GM21717 (cell line): ENCODE measurements around the gene NFATC4.
"Not testable (repeated sequence)": the region's sequence is repeated elsewhere in the genome, so short reads cannot be mapped to it uniquely, and the experiment has no call there.

Experiments
- ATAC-seq: cut with Tn5 transposase; IDR thresholded peaks from one replicate; pipeline ENCODE4 v1.9.1; 2021; ENCODE audit warnings: mild to moderate bottlenecking, moderate library complexity; ENCODE audit not compliant: unreplicated experiment

NFATC4 gene

DNA sequence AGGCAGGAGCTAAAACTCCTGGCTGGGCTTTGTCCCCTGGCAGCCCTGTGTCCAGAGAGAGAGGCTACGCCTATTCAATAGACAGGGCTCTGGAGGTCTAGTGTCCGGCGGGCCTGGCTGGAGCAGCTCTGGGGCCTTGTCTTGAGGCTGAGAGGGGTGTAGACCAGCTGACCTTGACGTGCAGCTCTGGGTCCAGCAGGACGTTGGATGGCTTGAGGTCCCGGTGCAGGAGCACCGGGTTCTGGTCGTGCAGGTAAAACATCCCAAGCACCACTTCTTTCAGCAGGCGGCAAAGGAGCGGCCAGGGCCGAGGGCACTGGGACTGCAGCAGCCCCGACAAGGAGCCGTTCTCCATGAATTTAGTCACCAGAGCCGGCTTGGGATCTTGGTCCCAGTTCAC is 29.1 kb upstream of the NFATC4 start:
- no peak for ATAC-seq

DNA sequence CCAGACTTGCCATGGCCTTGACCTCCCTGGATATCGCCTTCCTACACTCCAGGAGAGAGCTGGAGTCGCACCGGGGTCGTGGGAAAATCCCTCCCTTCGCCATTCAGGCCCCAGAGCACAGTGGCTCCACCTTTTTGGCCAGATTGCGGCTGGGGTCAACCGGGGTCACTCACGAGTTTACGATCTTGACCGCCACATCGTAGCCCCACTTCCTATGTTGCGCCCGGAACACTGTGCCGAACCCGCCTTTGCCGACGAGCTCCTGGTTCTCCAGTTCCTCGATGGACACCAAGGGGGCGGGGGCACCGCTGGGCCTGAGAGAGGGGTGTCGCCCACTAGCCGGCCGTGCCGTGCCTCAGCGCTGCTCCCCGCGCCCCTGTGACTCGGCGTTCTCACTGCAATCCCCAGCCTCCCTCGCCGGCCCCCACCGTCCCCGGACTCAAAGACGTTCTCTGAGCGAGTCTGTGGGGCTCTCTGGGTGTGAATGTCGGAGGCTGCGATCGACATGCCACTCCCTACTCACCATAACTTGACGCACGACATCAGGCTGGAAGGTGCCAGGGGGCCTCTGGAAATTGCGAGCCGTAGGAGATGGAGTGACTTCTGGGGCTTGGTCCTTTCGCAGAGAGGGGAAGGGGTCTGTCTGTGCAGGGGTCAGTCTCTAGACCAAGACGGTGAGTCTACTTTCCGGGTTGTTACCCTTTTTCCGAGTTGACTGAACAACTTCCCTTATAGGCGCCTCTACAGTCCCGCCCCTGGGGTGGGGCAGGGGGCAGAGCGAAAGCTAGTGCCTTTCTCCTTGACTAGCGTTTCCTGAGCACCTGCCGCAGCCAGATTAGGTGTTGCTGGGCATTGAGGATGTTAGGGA is 28.5 kb upstream of the NFATC4 start, which contains the start of gene RIPK3:
RIPK3 (minus strand) TSS at position 708 of the 868 bp plus-strand sequence; CDS start at position 543, 165 bp downstream.
- ATAC-seq: peak; percentile 86

DNA sequence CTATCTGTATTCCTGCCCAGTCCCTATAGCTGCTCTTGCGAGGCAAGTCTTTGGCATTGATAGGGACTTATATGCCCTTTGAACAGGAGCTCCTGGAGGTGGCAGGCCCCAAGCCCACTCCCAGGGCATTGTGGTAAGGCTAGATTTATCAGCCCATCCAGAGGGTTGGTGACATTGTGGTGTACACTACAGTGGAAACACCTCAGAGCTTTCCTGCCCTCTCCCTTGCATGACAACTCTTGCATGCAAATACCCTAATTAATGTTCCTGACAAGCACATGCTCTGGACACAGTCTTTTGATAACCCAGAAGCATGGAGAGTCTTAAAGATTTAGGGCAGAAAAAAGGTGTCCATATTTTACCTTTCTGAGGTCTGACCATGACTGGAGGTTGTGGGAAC is 27.4 kb upstream of the NFATC4 start:
- no peak for ATAC-seq

DNA sequence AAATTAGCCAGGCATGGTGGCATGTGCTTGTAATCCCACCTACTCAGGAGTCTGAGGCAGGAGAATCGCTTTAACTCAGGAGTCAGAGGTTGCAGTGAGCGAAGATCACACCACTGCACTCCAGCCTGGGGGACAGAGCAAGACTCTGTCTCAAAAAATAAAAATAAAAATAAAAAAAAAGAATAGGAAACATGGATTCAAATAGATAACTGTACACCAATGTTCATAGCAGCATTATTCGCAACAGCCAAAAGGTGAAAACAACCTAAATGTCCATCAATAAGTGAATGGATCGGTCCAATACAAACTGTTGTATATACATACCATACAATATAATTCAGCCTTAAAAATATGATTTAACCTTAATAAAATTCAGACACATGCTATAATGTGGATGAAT is 25.1 kb upstream of the NFATC4 start:
- no peak for ATAC-seq

DNA sequence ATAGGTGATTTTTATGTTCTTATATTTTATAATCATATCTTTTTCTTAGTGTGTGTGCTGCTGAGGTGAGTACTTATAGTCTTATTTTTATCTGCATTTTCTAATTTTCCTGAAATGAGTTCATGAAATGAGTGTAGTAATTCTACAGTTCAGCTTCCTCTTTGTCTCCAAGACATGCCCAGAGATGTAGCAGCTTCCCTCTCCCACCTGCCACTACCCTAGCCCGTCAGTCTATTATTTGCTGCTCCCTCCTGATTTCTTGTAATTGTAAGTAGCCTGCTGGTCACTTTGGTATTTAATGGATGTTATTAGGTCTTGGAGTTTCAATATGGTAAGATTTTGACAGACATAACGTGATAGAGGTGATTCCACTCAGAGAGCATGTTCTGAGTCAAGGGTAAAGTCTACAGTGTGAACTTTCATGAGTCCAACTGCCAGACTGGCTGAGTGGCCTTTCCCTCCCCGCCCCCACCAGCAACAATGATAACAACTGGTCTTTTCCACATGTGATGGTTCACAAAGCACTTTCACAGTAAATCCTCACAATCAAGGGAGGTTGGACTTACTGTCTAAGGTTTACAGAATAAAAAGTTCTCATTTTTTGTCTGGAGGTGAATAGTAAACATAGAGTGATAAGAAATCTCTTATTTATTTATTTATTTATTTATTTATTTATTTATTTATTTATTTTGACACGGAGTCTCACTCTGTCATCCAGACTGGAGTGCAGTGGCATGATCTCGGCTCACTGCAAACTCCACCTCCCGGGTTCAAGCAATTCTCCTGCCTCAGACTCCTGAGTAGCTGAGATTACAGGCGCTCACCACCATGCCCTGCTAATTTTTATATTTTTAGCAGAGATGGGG is 24.0 kb upstream of the NFATC4 start:
- ATAC-seq: no peak

DNA sequence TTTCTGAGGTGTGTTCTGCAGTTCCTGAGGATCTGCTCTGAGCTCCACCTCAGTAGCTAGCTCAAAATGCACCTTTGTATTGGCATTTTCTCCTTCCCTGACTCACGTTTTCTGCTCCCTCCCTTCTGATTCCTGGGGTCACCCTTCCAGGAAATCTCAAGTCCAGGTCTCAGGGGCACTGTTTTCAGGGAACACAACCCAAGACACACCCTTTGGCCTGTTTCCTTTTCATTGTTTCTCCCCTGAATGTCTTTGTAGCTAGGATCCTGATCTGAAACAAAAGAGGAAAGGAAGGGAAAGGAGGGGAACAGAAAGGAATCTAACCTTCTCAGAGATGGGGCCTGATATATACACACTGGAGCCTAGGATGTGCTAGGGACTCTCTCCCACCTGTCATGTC is 20.9 kb upstream of the NFATC4 start:
- no peak for ATAC-seq

DNA sequence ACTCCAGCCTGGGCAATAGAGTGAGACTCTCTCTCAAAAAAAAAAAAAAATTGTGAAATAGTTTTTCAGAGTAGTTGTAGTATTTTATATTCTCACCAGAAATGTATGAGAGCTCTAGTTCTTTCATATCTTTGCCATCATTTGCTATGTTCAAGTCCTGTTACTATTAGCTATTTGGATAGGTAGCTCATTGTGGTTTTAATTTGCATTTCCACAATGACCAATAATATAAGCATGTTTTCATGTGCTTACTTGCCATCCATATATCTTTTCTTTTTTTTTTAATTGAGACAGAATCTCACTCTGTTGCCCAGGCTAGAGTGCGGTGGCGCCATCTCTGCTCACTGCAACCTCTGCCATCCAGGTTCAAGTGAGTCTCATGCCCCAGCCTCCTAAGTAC is 19.8 kb upstream of the NFATC4 start:
- ATAC-seq: no peak

DNA sequence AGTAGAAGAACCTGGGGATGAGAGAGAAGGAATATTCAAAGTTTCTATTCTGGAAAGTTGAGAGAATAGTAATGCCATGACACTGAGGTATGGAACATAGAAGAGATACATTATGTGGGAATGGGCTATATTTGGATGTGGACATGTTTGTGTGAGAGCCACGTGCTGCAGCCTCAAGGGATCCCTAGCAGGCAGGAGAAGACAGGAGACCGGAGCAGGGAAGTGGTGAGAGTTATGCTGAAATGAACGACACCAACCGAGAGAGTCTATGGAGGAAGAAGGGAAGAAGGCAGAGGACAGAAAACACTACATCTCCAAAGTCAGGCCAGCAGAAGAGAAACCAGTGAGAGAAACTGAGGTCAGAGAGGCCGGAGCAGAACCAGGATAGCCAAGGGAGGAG is 18.2 kb upstream of the NFATC4 start:
- no peak for ATAC-seq

DNA sequence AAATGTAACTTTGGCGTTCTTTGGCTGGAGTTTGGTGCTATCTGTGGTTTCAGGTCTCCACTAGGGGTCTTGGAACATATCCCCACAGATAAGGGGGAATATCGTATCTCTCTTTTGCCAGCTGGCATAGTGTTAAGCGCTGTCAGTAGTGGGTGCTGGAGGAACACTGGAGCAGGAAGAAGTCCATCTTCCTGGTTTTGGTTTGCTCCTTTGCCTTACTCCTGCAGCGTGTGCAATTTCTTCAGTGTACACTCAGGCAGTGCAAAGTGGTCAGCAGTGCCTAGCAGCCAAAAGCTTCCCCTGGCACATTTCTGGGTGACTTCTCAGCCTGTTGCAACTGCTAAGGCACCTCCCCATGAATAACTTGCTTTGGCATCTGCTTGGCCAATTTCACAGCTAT is 16.5 kb upstream of the NFATC4 start:
- no peak for ATAC-seq

DNA sequence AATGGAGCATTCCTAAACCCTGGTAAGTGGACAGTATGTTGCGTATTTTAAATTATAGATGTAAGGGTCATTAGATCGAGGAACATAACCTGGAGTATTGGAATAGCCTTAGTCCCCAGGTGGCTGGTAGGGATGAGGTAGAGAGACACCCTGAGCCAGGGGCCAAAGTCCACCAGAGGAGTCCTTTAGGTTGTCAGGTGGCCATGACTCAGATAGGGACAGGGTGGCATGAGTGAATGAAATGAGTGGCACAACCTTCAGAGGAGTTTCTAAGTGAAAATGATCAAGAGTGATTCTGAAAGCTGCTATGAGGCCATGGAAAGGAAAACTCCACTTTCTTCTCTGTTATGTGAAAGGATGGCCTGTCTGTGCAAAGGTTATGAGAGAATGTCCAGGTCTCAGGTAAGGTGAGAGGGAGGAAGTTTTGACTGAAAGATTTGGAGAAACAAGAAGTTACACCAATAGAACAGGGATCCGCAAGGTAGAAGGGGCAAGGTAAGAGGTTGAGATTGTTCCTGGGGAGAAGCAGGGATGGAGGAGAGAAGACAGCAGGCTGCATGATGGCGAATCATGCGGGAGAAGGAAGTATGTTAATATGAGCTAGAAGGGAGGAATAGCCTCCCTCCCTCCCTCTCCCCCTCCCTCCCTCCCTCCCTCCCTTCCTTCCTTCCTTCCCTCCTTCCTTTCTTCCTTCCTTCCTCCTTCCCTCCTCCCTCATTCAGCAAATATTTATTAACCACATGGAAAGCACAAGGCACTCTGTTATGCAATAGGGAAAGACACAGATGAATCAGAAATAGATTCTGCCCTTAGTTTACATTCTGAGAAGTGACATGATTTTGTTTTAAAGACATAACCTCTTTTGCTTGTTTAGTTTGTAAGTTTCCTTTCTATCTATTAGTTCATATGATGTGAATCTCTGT is 14.2 kb upstream of the NFATC4 start:
- ATAC-seq: no peak

DNA sequence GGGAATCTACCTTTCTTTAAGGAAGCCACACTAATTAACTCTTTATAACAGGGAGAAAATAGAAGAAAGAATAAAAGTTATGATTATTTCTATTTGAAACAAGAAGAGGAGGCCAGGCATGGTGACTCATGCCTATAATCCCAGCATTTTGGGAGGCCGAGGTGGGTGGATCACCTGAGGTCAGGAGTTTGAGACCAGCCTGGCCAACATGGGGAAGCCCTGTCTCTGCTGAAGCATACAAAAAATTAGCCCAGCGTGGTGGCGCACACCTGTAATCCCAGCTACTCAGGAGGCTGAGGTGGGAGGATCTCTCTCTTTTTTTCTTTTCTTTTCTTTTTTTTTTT is 13.5 kb upstream of the NFATC4 start:
- not testable (repeated sequence) for ATAC-seq

DNA sequence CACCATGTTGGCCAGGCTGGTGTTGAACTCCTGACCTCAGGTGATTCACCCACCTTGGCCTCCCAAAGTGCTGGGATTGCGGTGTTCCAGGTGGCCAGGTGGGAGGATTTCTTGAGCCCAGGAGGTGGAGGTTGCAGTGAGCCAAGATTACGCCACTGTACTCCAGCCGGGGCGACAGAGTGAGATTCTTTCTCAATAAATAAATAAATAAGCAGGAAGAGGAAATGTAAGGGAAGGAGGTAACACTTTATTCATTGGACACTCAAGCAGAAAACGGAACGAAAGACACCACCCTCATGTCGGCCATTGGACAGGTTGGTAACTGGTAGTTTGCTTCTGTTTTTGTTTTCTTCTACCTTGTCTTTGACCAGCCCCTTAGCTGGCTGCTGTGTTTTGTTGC is 13.0 kb upstream of the NFATC4 start:
- ATAC-seq: no peak

DNA sequence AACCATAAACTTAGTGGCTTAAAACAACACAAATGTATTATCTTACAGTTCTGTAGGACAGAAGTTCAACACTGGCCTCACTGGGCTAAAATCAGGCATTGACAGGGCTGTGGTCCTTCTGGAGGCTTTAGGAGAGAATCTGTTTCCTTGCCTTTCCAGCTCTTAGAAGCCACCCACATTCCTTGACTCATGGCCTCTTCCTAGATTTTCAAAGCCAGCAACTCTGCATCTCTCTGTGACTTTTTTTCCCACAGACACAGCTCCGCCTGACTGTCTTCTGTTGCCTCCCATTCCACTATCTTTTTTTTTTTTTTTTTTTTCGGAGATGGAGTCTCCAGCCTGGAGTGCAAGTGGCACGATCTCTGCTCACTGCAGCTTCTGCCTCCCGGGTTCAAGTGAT is 11.8 kb upstream of the NFATC4 start:
- ATAC-seq: no peak

DNA sequence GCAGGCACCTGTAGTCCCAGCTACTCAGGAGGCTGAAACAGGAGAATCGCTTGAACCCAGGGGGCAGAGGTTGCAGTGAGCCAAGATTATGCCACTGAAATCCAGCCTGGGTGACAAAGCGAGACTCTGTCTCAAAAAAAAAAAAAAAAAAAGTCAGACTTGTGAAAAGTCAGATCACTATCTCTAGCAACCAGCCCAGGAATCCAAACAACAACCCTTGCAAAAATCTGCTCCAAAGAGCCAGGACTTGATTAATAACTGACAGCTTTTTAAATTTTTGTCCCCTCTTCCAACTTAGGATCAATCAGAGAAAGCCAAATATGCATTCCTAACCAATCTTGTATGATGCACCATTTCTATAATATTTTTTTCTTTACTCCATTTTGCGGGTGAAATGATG is 7.7 kb upstream of the NFATC4 start:
- no peak for ATAC-seq

DNA sequence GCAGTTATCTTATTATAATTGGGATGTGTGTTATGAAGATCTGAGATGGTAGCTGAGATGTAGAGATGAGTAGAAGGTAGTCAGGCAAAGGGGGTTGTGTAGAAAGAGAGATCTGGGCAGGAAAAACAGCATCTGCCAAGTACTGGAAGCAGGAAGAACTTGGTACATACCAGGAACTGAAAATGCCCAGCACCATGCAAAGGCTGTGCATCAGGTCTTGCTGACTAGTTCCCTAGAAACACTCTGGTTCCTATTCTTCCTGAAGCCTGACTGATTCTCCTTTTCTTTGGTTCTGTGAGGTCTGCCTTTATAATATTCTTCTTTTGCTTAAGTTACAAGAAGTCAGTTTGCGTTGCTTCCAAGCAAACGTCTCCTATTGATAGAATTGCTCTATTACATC is 6.7 kb upstream of the NFATC4 start:
- ATAC-seq: no peak

DNA sequence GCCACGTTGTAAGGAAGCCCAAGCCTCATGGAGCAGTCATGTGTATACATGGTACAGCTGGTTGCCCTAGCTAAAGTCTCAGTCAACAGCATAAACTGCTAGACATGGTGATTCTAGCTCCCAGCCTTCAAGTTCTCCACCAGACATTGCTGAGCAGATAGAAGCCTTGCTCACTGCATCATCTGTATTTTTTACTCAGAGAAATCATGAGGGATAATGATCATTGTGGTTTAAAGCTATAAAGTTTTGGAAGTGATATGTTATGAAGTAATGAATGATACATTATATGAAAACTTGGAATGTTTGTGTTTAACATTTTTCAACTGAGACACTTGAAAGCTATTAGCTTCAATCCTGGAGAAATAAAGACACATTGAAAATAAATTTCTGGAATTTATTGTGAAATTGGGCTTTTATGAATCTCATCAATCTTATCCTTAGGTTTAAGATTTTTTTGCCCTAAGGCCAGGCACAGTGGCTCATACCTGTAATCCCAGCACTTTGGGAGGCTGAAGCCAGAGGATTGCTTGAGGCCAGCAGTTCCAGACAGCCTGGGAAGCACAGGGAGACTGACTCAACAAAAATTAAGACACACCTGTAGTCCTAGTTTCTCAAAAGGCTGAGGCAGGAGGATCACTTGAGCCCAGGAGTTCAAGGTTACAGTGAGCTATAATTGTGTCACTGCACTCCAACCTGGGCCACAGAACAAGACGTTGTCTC is 5.6 kb upstream of the NFATC4 start:
- ATAC-seq: no peak

DNA sequence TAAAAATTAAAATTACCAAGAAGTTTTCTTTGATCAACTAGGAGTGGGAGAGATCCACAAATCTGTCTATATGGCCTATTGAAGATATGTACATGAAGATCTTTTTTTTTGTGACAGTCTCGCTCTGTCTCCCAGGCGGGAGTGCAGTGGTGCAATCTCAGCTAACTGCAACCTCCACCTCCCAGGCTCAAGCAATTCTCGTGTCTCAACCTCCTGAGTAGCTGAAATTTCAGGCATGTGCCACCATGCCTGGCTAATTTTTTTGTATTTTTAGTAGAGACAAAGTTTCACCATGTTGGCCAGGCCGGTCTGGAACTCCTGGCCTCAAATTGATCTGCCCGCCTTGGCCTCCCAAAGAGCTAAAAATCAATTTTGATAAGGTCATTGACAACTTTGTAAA is 4.6 kb upstream of the NFATC4 start:
- no peak for ATAC-seq

DNA sequence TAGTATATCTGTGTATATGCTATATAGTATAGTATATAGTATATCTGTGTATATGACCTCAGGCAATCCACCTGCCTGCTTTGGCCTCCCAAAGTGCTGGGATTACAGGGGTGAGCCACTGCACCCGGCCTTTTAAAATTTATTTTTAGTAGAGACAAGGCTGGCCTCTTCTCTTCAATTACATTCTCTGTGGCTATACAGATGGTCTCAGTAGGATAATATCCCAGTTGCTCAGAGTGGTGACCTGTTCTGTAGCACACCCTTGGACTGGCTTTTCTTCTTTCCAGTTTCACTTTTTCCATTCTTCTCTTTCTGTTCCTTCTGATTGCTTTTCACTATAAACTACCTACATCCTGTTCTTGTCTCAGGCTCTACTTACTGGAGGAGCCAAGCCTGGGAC is 3.1 kb upstream of the NFATC4 start:
- no peak for ATAC-seq

DNA sequence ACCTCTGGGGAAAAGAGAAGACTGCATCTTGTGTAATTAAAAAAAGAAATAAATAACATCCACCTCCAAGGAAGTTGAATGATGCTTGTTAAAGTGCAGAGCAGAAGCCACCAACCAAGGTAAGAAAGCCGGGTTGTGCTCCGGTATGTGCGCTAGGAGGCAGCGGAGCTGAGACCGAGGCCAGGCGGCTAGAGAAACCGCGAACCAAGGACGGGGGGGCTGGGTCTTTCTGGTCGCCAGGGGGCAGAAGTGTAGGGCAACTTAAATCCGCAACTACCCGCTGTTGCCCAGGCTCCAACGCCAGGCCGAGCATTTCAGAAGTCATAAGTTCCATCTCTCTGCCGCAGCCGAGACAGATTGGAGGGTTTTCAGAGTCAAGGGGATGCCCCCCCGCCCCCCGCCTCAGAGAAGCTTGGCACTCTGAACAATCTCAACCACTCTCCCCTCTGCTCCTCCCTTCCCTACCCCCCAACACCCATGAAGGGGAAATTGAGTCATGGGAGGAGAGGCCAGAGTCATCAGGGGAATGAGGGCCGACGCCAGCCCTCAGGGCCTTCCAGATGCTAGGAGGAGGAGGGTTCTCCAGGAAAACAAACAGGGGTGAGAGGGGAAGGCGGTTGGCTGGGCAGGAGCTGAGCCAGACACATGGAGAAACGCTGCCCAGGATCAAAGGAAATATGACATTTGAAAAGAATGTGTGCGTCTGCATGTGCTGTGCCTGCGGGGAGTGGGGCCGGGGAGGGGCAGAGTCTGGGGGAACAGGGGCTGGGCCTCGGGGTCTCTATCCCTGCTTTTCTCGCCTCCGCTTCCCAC is 2.2 kb upstream of the NFATC4 start:
- no peak for ATAC-seq

DNA sequence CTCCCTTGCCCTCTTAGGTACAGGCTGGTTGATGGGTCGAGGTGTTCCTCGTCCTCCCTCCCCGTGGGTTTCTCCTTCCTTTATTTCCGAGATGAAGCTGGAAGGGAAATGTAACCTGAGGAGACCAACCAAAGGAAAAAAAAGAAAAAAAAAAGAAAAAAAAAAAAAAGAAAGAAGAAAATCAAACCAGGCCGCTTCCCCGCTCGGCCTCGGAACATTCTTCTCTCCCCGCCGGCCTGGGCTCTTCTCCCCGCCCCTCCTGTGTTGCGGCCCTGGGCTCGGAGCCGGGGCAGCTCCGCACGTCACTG is 1.6 kb upstream of the NFATC4 start:
- ATAC-seq: no peak
